Activated naive CD4-positive, alpha-beta T cell treated with anti-CD3 and anti-CD28 coated beads for 36 hours (primary cell): Measurements from ENCODE around the gene C1QTNF7. TPM values are rescaled to one million over a fixed set of nuclear protein-coding genes. Genes with fewer than 3 reads are reported as not detected.

Experiments
- CTCF ChIA-PET: fragments of 350-600 bp; sonication (Branson Sonifier 250); formaldehyde crosslinking; loops from one replicate; lab custom pipeline; 2021; ENCODE audit warnings: antibody characterized with exemption; lab: Charles Lee
- DNase-seq: peaks from one replicate; pipeline ENCODE4 v3.0.0-alpha.2; 2020
- H3K27ac Mint-ChIP-seq: one replicate; pipeline ENCODE4 v1.8.0; 2021; ENCODE audit warnings: mild to moderate bottlenecking, mixed read lengths
- H3K27me3 Mint-ChIP-seq: one replicate; pipeline ENCODE4 v1.8.0; 2021; ENCODE audit warnings: low read depth, mixed read lengths
- H3K36me3 Mint-ChIP-seq: one replicate; pipeline ENCODE4 v1.8.0; 2021; ENCODE audit warnings: low read depth, mixed read lengths
- H3K4me1 Mint-ChIP-seq: one replicate; pipeline ENCODE4 v1.8.0; 2021; ENCODE audit warnings: low read depth, mixed read lengths
- H3K4me3 Mint-ChIP-seq: one replicate; pipeline ENCODE4 v1.8.0; 2021; ENCODE audit warnings: mild to moderate bottlenecking, moderate library complexity, mixed read lengths
- H3K9me3 Mint-ChIP-seq: one replicate; pipeline ENCODE4 v1.8.0; 2021; ENCODE audit warnings: mixed read lengths
- intact Hi-C: fragments of 100-400 bp; cut with micrococcal nuclease; formaldehyde crosslinking; loops from one replicate; pipeline ENCODE4 v1.15.1; 2023
- total RNA-seq, 2 experiments: library from RNA; stranded (reverse); gene quantifications; one replicate each; pipeline ENCODE4 v1.2.3, GENCODE V29; 2021

The C1QTNF7 gene
- not detected for total RNA-seq

GRCh38 chr4:15427701-15428100, at the start of gene C1QTNF7:
C1QTNF7 (plus strand) TSS chr4:15428033; CDS start chr4:15435744, 7,711 bp downstream.
- CTCF ChIA-PET = interaction anchor here (1.5 kb wide), 1 partner anchor 30 kb away, joined by 10 read pairs; no protein-coding TSS in a partner anchor
- Mint-ChIP-seq H3K9me3 (peaks cover 3% of the 10 kb centered on the region), H3K27ac (no peak within 1 kb of the TSS), H3K27me3 (no peaks in the 10 kb centered on the region), H3K36me3 (no peaks in the 10 kb centered on the region), H3K4me3 (no peak within 1 kb of the TSS), H3K4me1 (peaks cover 33% of the 10 kb centered on the region)
- DNase-seq = no peak
- intact Hi-C loops = no loop called here

- CTCF ChIA-PET = interaction anchor here (0.9 to 5.6 kb wide), 3 partner anchors 19 to 147 kb away, joined by 3 to 40 read pairs (median 4); no protein-coding TSS in a partner anchor
- Mint-ChIP-seq H3K27me3 (no peaks in the 10 kb centered on the region), H3K4me1 (peaks cover 26% of the 10 kb centered on the region), H3K36me3 (no peaks in the 10 kb centered on the region), H3K9me3 (no peaks in the 10 kb centered on the region), H3K27ac (no peak overlapping the region), H3K4me3 (no peak overlapping the region)
- DNase-seq = no peak
- intact Hi-C loops = loop anchor here (5.0 to 10.0 kb wide), 2 partner anchors 146 to 1723 kb away; no protein-coding TSS in a partner anchor
Observed at GRCh38 chr4:15378062-15378461, 49.8 kb upstream of the C1QTNF7 start.

GRCh38 chr4:15378493-15378892, 49.3 kb upstream of the C1QTNF7 start:
- intact Hi-C loops = loop anchor here (5.0 to 10.0 kb wide), 2 partner anchors 146 to 1724 kb away; no protein-coding TSS in a partner anchor
- H3K4me1 Mint-ChIP-seq = peaks cover 26% of the 10 kb centered on the region
- no peaks in the 10 kb centered on the region for H3K9me3 Mint-ChIP-seq
- H3K27ac Mint-ChIP-seq = no peak overlapping the region
- no peak for DNase-seq
- no peaks in the 10 kb centered on the region for H3K27me3 Mint-ChIP-seq
- H3K4me3 Mint-ChIP-seq = no peak overlapping the region
- no peaks in the 10 kb centered on the region for H3K36me3 Mint-ChIP-seq
- CTCF ChIA-PET = interaction anchor here (1.6 to 5.6 kb wide), 2 partner anchors 19 to 147 kb away, joined by 4 to 40 read pairs; no protein-coding TSS in a partner anchor

- DNase-seq = no peak
- CTCF ChIA-PET = interaction anchor here (0.5 to 5.6 kb wide), 3 partner anchors 15 to 384 kb away, joined by 4 to 40 read pairs (median 9); no protein-coding TSS in a partner anchor
- Mint-ChIP-seq H3K9me3 (no peaks in the 10 kb centered on the region), H3K27me3 (no peaks in the 10 kb centered on the region), H3K27ac (no peak overlapping the region), H3K36me3 (no peaks in the 10 kb centered on the region), H3K4me1 (peaks cover 11% of the 10 kb centered on the region), H3K4me3 (no peak overlapping the region)
- intact Hi-C loops = no loop called here
Observed at GRCh38 chr4:15381806-15382338, 46.0 kb upstream of the C1QTNF7 start.

- Mint-ChIP-seq H3K4me1 (peaks cover 8% of the 10 kb centered on the region), H3K27me3 (no peaks in the 10 kb centered on the region), H3K4me3 (no peak overlapping the region), H3K9me3 (no peaks in the 10 kb centered on the region), H3K27ac (no peak overlapping the region), H3K36me3 (no peaks in the 10 kb centered on the region)
- DNase-seq = no peak
- CTCF ChIA-PET = interaction anchor here (0.5 to 5.6 kb wide), 3 partner anchors 14 to 23 kb away, joined by 4 to 40 read pairs (median 4); no protein-coding TSS in a partner anchor
- intact Hi-C loops = no loop called here
Observed at GRCh38 chr4:15382669-15383273, 45.1 kb upstream of the C1QTNF7 start.

GRCh38 chr4:15385515-15385914, 42.3 kb upstream of the C1QTNF7 start:
- Mint-ChIP-seq H3K9me3 (no peaks in the 10 kb centered on the region), H3K36me3 (no peaks in the 10 kb centered on the region), H3K27me3 (no peaks in the 10 kb centered on the region), H3K27ac (no peak overlapping the region), H3K4me1 (no peaks in the 10 kb centered on the region), H3K4me3 (no peak overlapping the region)
- DNase-seq = no peak
- intact Hi-C loops = no loop called here
- CTCF ChIA-PET = interaction anchor here (0.9 kb wide), 1 partner anchor 10 kb away, joined by 3 read pairs; no protein-coding TSS in a partner anchor

- H3K27ac Mint-ChIP-seq = no peak overlapping the region
- CTCF ChIA-PET = interaction anchor here (0.9 kb wide), 1 partner anchor 10 kb away, joined by 3 read pairs; no protein-coding TSS in a partner anchor
Observed at GRCh38 chr4:15385928-15386327, 41.9 kb upstream of the C1QTNF7 start.

GRCh38 chr4:15390494-15390893, 37.3 kb upstream of the C1QTNF7 start:
- no peak for DNase-seq
- no peaks in the 10 kb centered on the region for H3K27me3 Mint-ChIP-seq
- no peak overlapping the region for H3K27ac Mint-ChIP-seq
- H3K4me3 Mint-ChIP-seq = no peak overlapping the region
- no peaks in the 10 kb centered on the region for H3K9me3 Mint-ChIP-seq
- intact Hi-C loops = no loop called here
- no peaks in the 10 kb centered on the region for H3K4me1 Mint-ChIP-seq
- H3K36me3 Mint-ChIP-seq = no peaks in the 10 kb centered on the region
- CTCF ChIA-PET = no interaction called here

More at GRCh38 chr4:15385928-15386327, 41.9 kb upstream of the C1QTNF7 start:
- H3K4me1 Mint-ChIP-seq = no peaks in the 10 kb centered on the region
- intact Hi-C loops = no loop called here
- no peak for DNase-seq
- H3K27me3 Mint-ChIP-seq = no peaks in the 10 kb centered on the region
- H3K4me3 Mint-ChIP-seq = no peak overlapping the region
- H3K9me3 Mint-ChIP-seq = no peaks in the 10 kb centered on the region
- H3K36me3 Mint-ChIP-seq = no peaks in the 10 kb centered on the region

- peaks cover 1% of the 10 kb centered on the region for H3K4me1 Mint-ChIP-seq
- no peaks in the 10 kb centered on the region for H3K9me3 Mint-ChIP-seq
- CTCF ChIA-PET = no interaction called here
- no peak for DNase-seq
- H3K36me3 Mint-ChIP-seq = no peaks in the 10 kb centered on the region
- no peak overlapping the region for H3K4me3 Mint-ChIP-seq
- H3K27ac Mint-ChIP-seq = no peak overlapping the region
- intact Hi-C loops = no loop called here
- H3K27me3 Mint-ChIP-seq = no peaks in the 10 kb centered on the region
Observed at GRCh38 chr4:15392053-15392805, 35.6 kb upstream of the C1QTNF7 start.

GRCh38 chr4:15395311-15395710, 32.5 kb upstream of the C1QTNF7 start:
- Mint-ChIP-seq H3K4me3 (no peak overlapping the region), H3K36me3 (no peaks in the 10 kb centered on the region), H3K27ac (no peak overlapping the region), H3K4me1 (peaks cover 17% of the 10 kb centered on the region), H3K27me3 (no peaks in the 10 kb centered on the region), H3K9me3 (no peaks in the 10 kb centered on the region)
- intact Hi-C loops = loop anchor here (5.0 kb wide), 1 partner anchor 33 kb away; no protein-coding TSS in a partner anchor
- CTCF ChIA-PET = interaction anchor here (0.6 to 8.6 kb wide), 13 partner anchors 9 to 233 kb away, joined by 3 to 134 read pairs (median 5); no protein-coding TSS in a partner anchor
- DNase-seq = no peak

- Mint-ChIP-seq H3K27me3 (no peaks in the 10 kb centered on the region), H3K27ac (no peak overlapping the region), H3K4me3 (no peak overlapping the region), H3K36me3 (no peaks in the 10 kb centered on the region), H3K4me1 (peaks cover 26% of the 10 kb centered on the region), H3K9me3 (no peaks in the 10 kb centered on the region)
- intact Hi-C loops = loop anchor here (1.0 to 5.0 kb wide), 5 partner anchors 34 to 254 kb away; no protein-coding TSS in a partner anchor
- CTCF ChIA-PET = interaction anchor here (0.5 to 8.6 kb wide), 32 partner anchors 10 to 606 kb away, joined by 3 to 134 read pairs (median 4); no protein-coding TSS in a partner anchor
- peak; percentile 79 for DNase-seq
Observed at GRCh38 chr4:15396157-15396800, 31.6 kb upstream of the C1QTNF7 start.
